ENCODE measurements around the gene SLC39A13. TPM values are rescaled to one million over a fixed set of nuclear protein-coding genes. Genes with fewer than 3 reads are reported as not detected.
"Not testable (repeated sequence)": the region's sequence is repeated elsewhere in the genome, so short reads cannot be mapped to it uniquely, and the experiment has no call there.

The SLC39A13 gene
- total and polyA plus RNA-seq, 8 donors, result 29.6 to 66.1 (median 36.6) TPM

DNA sequence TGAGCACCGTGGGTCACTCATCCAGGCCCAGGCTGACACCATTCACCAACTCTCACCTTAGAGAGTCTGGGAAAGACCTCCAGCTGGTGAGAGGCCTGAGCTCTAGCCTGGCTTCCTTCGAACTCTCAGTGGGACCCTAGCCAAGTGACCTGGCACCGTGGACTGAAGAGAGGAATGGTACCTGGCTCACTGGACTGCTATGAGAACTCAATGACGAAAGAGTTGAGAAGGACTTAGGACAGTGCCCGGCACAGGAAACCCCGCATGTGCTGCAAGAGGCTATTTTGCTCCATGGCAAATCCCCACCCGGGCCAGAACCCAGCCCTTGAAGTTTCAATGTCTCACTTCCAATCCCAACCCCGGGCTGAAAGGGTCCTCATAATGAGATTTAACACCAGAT, 41.2 kb downstream of the SLC39A13 start:
- ATAC-seq, result no peak
- TF ChIP-seq, protein P1, sequence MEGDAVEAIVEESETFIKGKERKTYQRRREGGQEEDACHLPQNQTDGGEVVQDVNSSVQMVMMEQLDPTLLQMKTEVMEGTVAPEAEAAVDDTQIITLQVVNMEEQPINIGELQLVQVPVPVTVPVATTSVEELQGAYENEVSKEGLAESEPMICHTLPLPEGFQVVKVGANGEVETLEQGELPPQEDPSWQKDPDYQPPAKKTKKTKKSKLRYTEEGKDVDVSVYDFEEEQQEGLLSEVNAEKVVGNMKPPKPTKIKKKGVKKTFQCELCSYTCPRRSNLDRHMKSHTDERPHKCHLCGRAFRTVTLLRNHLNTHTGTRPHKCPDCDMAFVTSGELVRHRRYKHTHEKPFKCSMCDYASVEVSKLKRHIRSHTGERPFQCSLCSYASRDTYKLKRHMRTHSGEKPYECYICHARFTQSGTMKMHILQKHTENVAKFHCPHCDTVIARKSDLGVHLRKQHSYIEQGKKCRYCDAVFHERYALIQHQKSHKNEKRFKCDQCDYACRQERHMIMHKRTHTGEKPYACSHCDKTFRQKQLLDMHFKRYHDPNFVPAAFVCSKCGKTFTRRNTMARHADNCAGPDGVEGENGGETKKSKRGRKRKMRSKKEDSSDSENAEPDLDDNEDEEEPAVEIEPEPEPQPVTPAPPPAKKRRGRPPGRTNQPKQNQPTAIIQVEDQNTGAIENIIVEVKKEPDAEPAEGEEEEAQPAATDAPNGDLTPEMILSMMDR (IDR thresholded peaks at IDR 0.05), result no peak
- H3K4me1 ChIP-seq, result no peaks in the 10 kb centered on the region
- DNase-seq, result no peak
- intact Hi-C loops (cut with DNase I), result no loop called here
- no peaks in the 10 kb centered on the region for H3K27me3 ChIP-seq
- no peaks in the 10 kb centered on the region for H3K9me3 ChIP-seq
- no peaks in the 10 kb centered on the region for H3K36me3 ChIP-seq
- no peak overlapping the region for H3K4me3 ChIP-seq
- no peak overlapping the region for H3K27ac ChIP-seq

DNA sequence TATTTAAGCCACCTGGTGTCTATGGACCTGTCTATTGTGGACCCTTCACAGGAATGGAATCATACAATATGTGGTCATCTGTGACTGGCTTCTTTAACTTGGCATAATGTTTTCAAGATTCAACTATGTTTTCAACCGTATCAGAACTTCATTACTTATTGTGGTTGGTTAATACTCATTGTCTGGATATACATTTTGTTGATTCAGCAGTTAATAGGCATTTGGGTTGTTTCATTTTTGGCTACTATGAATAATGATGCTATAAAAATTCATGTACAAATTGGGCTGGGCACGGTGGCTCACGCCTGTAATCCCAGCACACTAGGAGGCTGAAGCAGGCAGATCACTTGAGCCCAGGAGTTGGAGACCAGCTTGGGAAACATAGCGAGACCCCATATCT, 43.0 kb downstream of the SLC39A13 start:
- H3K4me3 ChIP-seq, result no peak overlapping the region
- intact Hi-C loops (cut with DNase I), result loop anchor here in 1 of 2 donors (10.0 kb wide), 1 partner anchor 77 kb away; the partner anchor contains the start of gene SPI1

DNA sequence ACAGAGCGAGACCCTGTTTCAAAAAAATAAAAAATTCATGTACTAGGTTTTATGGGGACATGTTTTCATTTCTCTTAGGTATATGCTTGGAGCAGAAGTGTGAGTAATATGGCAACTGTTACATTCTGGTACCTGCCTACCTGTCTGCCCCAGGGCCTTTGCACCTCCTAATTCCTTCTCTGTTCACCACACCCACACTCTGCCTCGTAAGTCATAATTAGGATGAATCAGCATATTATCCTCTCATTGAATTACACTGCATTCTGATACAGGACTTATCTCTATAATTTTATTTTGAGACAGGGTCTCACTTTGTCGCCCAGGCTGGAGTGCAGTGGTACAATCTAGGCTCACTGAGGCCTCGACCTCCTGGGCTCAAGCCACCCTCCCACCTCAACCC, 43.6 kb downstream of the SLC39A13 start:
- no peaks in the 10 kb centered on the region for H3K4me1 ChIP-seq
- intact Hi-C loops (cut with DNase I), result loop anchor here in 1 of 2 donors (10.0 kb wide), 1 partner anchor 77 kb away; the partner anchor contains the start of gene SPI1
- DNase-seq, result no peak
- H3K4me3 ChIP-seq, result no peak overlapping the region
- H3K36me3 ChIP-seq, result no peaks in the 10 kb centered on the region
- no peaks in the 10 kb centered on the region for H3K9me3 ChIP-seq
- no peak for ATAC-seq
- H3K27ac ChIP-seq, result no peak overlapping the region
- TF ChIP-seq, protein P1 (IDR thresholded peaks at IDR 0.05), result no peak
- H3K27me3 ChIP-seq, result no peaks in the 10 kb centered on the region

More for the DNA sequence above, 43.0 kb downstream of the SLC39A13 start:
- no peaks in the 10 kb centered on the region for H3K27me3 ChIP-seq
- no peak overlapping the region for H3K27ac ChIP-seq
- H3K36me3 ChIP-seq, result no peaks in the 10 kb centered on the region
- no peaks in the 10 kb centered on the region for H3K9me3 ChIP-seq
- no peaks in the 10 kb centered on the region for H3K4me1 ChIP-seq
- TF ChIP-seq, protein P1 (IDR thresholded peaks at IDR 0.05), result no peak
- ATAC-seq (no peak), DNase-seq (no peak)

DNA sequence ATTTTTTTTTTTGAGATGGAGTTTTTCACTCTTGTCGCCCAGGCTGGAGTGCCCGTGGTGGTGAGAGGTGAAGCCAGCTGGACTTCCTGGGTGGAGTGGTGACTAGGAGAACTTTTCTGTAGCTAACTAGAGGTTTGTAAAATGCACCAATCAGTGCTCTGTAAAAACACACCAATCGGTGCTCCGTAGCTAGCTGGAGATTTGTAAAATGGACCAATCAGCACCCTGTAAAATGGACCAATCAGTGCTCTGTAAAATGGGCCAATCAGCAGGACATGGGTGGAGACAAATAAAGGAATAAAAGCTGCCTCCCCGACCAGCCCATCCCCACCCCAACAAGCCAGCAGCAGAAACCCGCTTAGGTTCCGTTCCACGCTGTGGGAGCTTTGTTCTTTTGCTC, 45.0 kb downstream of the SLC39A13 start:
- Histone ChIP-seq H3K27me3 (no peaks in the 10 kb centered on the region), H3K27ac (no peak overlapping the region), H3K36me3 (no peaks in the 10 kb centered on the region), H3K4me1 (no peaks in the 10 kb centered on the region), H3K4me3 (no peak overlapping the region), H3K9me3 (no peaks in the 10 kb centered on the region)
- TF ChIP-seq, protein P1 (IDR thresholded peaks at IDR 0.05), result no peak
- ATAC-seq, result no peak
- intact Hi-C loops (cut with DNase I), result loop anchor here in 1 of 2 donors (10.0 kb wide), 1 partner anchor 79 kb away; the partner anchor contains the start of gene SPI1
- DNase-seq, result no peak

DNA sequence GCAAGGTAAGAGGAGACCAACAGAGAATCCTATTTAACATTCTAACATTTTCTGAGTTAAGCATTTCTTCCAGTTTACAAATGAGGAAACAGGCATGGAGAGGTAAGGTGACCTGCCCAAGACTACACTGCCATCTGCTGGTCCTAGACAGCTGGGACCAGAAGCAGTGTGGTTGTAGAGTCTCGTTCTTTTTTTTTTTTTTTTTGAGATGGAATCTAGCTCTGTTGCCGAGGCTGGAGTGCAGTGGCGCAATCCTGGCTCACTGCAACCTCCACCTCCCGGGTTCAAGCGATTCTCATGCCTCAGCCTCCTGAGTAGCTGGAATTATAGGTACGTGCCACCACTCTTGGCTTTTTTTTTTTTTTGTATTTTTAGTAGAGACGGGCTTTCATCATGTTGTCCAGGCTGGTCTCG, 45.9 kb downstream of the SLC39A13 start:
- H3K36me3 ChIP-seq, H3K4me1 ChIP-seq, H3K4me3 ChIP-seq, H3K27me3 ChIP-seq, H3K27ac ChIP-seq, H3K9me3 ChIP-seq: not testable (repeated sequence)
- DNase-seq (peak in 3 of 4 donors; percentile 48 to 86 (median 75)), ATAC-seq (peak; percentile 99)
- TF ChIP-seq, protein P1 (IDR thresholded peaks at IDR 0.05), result peak; percentile 60 to 68
- intact Hi-C loops (cut with DNase I), result loop anchor here in 1 of 2 donors (10.0 kb wide), 1 partner anchor 79 kb away; the partner anchor contains the start of gene SPI1

Measured in left lung (tissue), 10 donors.